BJ (cell line): ENCODE measurements around the gene DNAH8. TPM values are rescaled to one million over a fixed set of nuclear protein-coding genes. Genes with fewer than 3 reads are reported as not detected.

Source experiments
- CTCF ChIA-PET: fragments of 350-600 bp; formaldehyde crosslinking; extraction: SDS; loops from one replicate; lab custom pipeline; 2021; ENCODE audit warnings: antibody characterized with exemption, inconsistent platforms; lab: Yijun Ruan, JAX
- POLR2A ChIA-PET: fragments of 300-600 bp; sonication (Branson Sonifier 250); formaldehyde crosslinking; extraction: SDS; loops from one replicate; lab custom pipeline; 2021; ENCODE audit warnings: antibody characterized with exemption; lab: Charles Lee
- DNase-seq: peaks from one replicate; pipeline ENCODE4 v3.0.0-alpha.2; 2011; ENCODE audit warnings: low read depth
- H3K27me3 ChIP-seq: 2 replicates; pipeline ENCODE4 v1.6.0; 2011; ENCODE audit warnings: low read length; ENCODE audit not compliant: control insufficient read depth, insufficient read depth
- H3K36me3 ChIP-seq: 2 replicates; pipeline ENCODE4 v1.5.1; 2011; ENCODE audit warnings: low read length; ENCODE audit not compliant: control insufficient read depth, insufficient read depth
- H3K4me3 ChIP-seq: 2 replicates; pipeline ENCODE4 v1.5.1; 2011; ENCODE audit warnings: low read depth, mild to moderate bottlenecking, control low read depth, low read length
- CTCF ChIP-seq: IDR thresholded peaks from 2 replicates; pipeline ENCODE4 v1.5.1; 2011; ENCODE audit warnings: low read depth, mild to moderate bottlenecking, control low read depth, inconsistent platforms, low read length, moderate library complexity; ENCODE audit not compliant: insufficient read depth
- polyA plus RNA-seq: library from polyadenylated mRNA; depleted of rRNA; stranded (reverse); fragments of >200 nt; gene quantifications from 2 replicates; pipeline ENCODE4 v1.2.3, GENCODE V29; 2011

DNAH8 gene
- polyA plus RNA-seq, 1 experiment = not detected

GRCh38 chr6:39060467-39061160, 345.5 kb downstream of the DNAH8 start:
- POLR2A ChIA-PET = no interaction called here
- CTCF ChIA-PET = no interaction called here
- no peak for DNase-seq
- no peak for TF ChIP-seq CTCF
- H3K27me3 ChIP-seq = peaks cover 3% of the 10 kb centered on the region
- no peaks in the 10 kb centered on the region for H3K36me3 ChIP-seq
- no peak overlapping the region for H3K4me3 ChIP-seq

GRCh38 chr6:39061182-39061581, 346.1 kb downstream of the DNAH8 start:
- TF ChIP-seq CTCF = no peak
- DNase-seq = no peak
- CTCF ChIA-PET = no interaction called here
- H3K36me3 ChIP-seq = no peaks in the 10 kb centered on the region
- POLR2A ChIA-PET = no interaction called here
- no peak overlapping the region for H3K4me3 ChIP-seq
- peaks cover 3% of the 10 kb centered on the region for H3K27me3 ChIP-seq

- CTCF ChIA-PET = no interaction called here
- no peak for TF ChIP-seq CTCF
- no peak for DNase-seq
Measured at GRCh38 chr6:39061588-39061987, 346.5 kb downstream of the DNAH8 start.

GRCh38 chr6:39062014-39062740, 347.1 kb downstream of the DNAH8 start:
- TF ChIP-seq CTCF = no peak
- POLR2A ChIA-PET = no interaction called here

More at GRCh38 chr6:39061588-39061987, 346.5 kb downstream of the DNAH8 start:
- H3K27me3 ChIP-seq = peaks cover 3% of the 10 kb centered on the region
- POLR2A ChIA-PET = no interaction called here
- no peaks in the 10 kb centered on the region for H3K36me3 ChIP-seq
- H3K4me3 ChIP-seq = no peak overlapping the region

GRCh38 chr6:39063526-39063925, 348.4 kb downstream of the DNAH8 start:
- ChIA-PET CTCF (no interaction called here), POLR2A (no interaction called here)
- Histone ChIP-seq H3K4me3 (no peak overlapping the region), H3K36me3 (no peaks in the 10 kb centered on the region), H3K27me3 (peaks cover 3% of the 10 kb centered on the region)
- no peak for DNase-seq
- TF ChIP-seq CTCF = no peak

More at GRCh38 chr6:39062014-39062740, 347.1 kb downstream of the DNAH8 start:
- CTCF ChIA-PET = no interaction called here
- H3K27me3 ChIP-seq = peaks cover 3% of the 10 kb centered on the region
- H3K4me3 ChIP-seq = no peak overlapping the region
- DNase-seq = no peak
- H3K36me3 ChIP-seq = no peaks in the 10 kb centered on the region
